IPS-20b (cell line): Measurements from ENCODE around the gene C21orf58.

ENCODE experiments used
- H3K27ac ChIP-seq: one replicate; pipeline ENCODE4 v1.5.1; 2013; ENCODE audit warnings: low read length
- H3K27me3 ChIP-seq: 2 replicates; pipeline ENCODE4 v1.6.1; 2013; ENCODE audit warnings: mild to moderate bottlenecking, low read length, inconsistent platforms; ENCODE audit not compliant: insufficient read depth
- H3K36me3 ChIP-seq: 2 replicates; pipeline ENCODE4 v1.6.1; 2013; ENCODE audit warnings: low read depth, mild to moderate bottlenecking, inconsistent platforms, low read length, moderate library complexity; ENCODE audit not compliant: insufficient read depth
- H3K4me1 ChIP-seq: 2 replicates; pipeline ENCODE4 v1.6.1; 2013; ENCODE audit warnings: mild to moderate bottlenecking, control low read depth, inconsistent platforms, low read length, moderate library complexity; ENCODE audit not compliant: insufficient read depth
- H3K4me3 ChIP-seq: 2 replicates; pipeline ENCODE4 v1.5.1; 2013; ENCODE audit warnings: mild to moderate bottlenecking, low read length, inconsistent platforms
- H3K9ac ChIP-seq: 2 replicates; pipeline ENCODE4 v1.6.1; 2013; ENCODE audit warnings: low read depth, mild to moderate bottlenecking, inconsistent platforms, low read length, moderate library complexity
- H3K9me3 ChIP-seq: 2 replicates; pipeline ENCODE4 v1.6.1; 2013; ENCODE audit warnings: mild to moderate bottlenecking, low read depth, low read length, inconsistent platforms; ENCODE audit not compliant: insufficient read depth

The C21orf58 gene

GRCh38 chr21:46361935-46362334 is 38.3 kb upstream of the C21orf58 start:
- no peak overlapping the region; the same call in 1 of the 2 replicates for H3K9ac ChIP-seq
- H3K9me3 ChIP-seq, result no peaks in the 10 kb centered on the region
- H3K4me3 ChIP-seq, result no peak overlapping the region
- H3K27me3 ChIP-seq, result no peaks in the 10 kb centered on the region
- H3K4me1 ChIP-seq, result no peaks in the 10 kb centered on the region
- H3K36me3 ChIP-seq, result peaks cover 84% of the 10 kb centered on the region
- no peak overlapping the region for H3K27ac ChIP-seq

- Histone ChIP-seq H3K4me3 (no peak overlapping the region), H3K9ac (no peak overlapping the region), H3K27ac (no peak overlapping the region), H3K4me1 (no peaks in the 10 kb centered on the region), H3K27me3 (no peaks in the 10 kb centered on the region), H3K9me3 (no peaks in the 10 kb centered on the region), H3K36me3 (peaks cover 84% of the 10 kb centered on the region)
These were observed 37.5 kb upstream of the C21orf58 start for GRCh38 chr21:46361176-46361575.

GRCh38 chr21:46357684-46358425 is 34.2 kb upstream of the C21orf58 start:
- H3K27me3 ChIP-seq, result no peaks in the 10 kb centered on the region
- no peak overlapping the region for H3K9ac ChIP-seq
- H3K4me1 ChIP-seq, result no peaks in the 10 kb centered on the region
- no peaks in the 10 kb centered on the region for H3K9me3 ChIP-seq
- H3K27ac ChIP-seq, result no peak overlapping the region
- H3K4me3 ChIP-seq, result no peak overlapping the region
- peaks cover 83% of the 10 kb centered on the region for H3K36me3 ChIP-seq

- Histone ChIP-seq H3K9ac (no peak overlapping the region), H3K9me3 (no peaks in the 10 kb centered on the region), H3K36me3 (peaks cover 84% of the 10 kb centered on the region), H3K27ac (no peak overlapping the region), H3K4me1 (no peaks in the 10 kb centered on the region), H3K27me3 (no peaks in the 10 kb centered on the region), H3K4me3 (no peak overlapping the region)
These were observed 33.6 kb upstream of the C21orf58 start for GRCh38 chr21:46357335-46357604.

- no peaks in the 10 kb centered on the region for H3K9me3 ChIP-seq
- no peaks in the 10 kb centered on the region for H3K4me1 ChIP-seq
- no peaks in the 10 kb centered on the region for H3K27me3 ChIP-seq
- H3K4me3 ChIP-seq, result no peak overlapping the region
- H3K9ac ChIP-seq, result no peak overlapping the region
- no peak overlapping the region for H3K27ac ChIP-seq
- peaks cover 84% of the 10 kb centered on the region for H3K36me3 ChIP-seq
These were observed 33.0 kb upstream of the C21orf58 start for GRCh38 chr21:46356494-46357334.

GRCh38 chr21:46356005-46356338 is 32.3 kb upstream of the C21orf58 start:
- H3K4me3 ChIP-seq, result no peak overlapping the region
- H3K9ac ChIP-seq, result no peak overlapping the region
- no peaks in the 10 kb centered on the region for H3K9me3 ChIP-seq
- H3K27me3 ChIP-seq, result no peaks in the 10 kb centered on the region
- H3K4me1 ChIP-seq, result no peaks in the 10 kb centered on the region
- no peak overlapping the region for H3K27ac ChIP-seq
- peaks cover 84% of the 10 kb centered on the region for H3K36me3 ChIP-seq

GRCh38 chr21:46355161-46356004 is 31.7 kb upstream of the C21orf58 start:
- H3K36me3 ChIP-seq, result peaks cover 85% of the 10 kb centered on the region
- no peaks in the 10 kb centered on the region for H3K9me3 ChIP-seq
- no peak overlapping the region for H3K27ac ChIP-seq

GRCh38 chr21:46354518-46354917 is 30.8 kb upstream of the C21orf58 start:
- Histone ChIP-seq H3K4me3 (no peak overlapping the region), H3K27ac (no peak overlapping the region), H3K9me3 (no peaks in the 10 kb centered on the region), H3K4me1 (no peaks in the 10 kb centered on the region), H3K9ac (no peak overlapping the region), H3K27me3 (no peaks in the 10 kb centered on the region), H3K36me3 (peaks cover 89% of the 10 kb centered on the region)

More at GRCh38 chr21:46355161-46356004, 31.7 kb upstream of the C21orf58 start:
- H3K9ac ChIP-seq, result no peak overlapping the region
- H3K4me3 ChIP-seq, result no peak overlapping the region
- H3K27me3 ChIP-seq, result no peaks in the 10 kb centered on the region
- H3K4me1 ChIP-seq, result no peaks in the 10 kb centered on the region

- no peaks in the 10 kb centered on the region for H3K27me3 ChIP-seq
- H3K9ac ChIP-seq, result no peak overlapping the region
- no peak overlapping the region for H3K27ac ChIP-seq
- H3K4me1 ChIP-seq, result no peaks in the 10 kb centered on the region
- no peaks in the 10 kb centered on the region for H3K9me3 ChIP-seq
- H3K36me3 ChIP-seq, result peaks cover 93% of the 10 kb centered on the region
- H3K4me3 ChIP-seq, result no peak overlapping the region
These were observed 30.4 kb upstream of the C21orf58 start for GRCh38 chr21:46354046-46354445.

- H3K9ac ChIP-seq, result no peak overlapping the region
- H3K4me3 ChIP-seq, result no peak overlapping the region
- H3K27ac ChIP-seq, result no peak overlapping the region
- no peaks in the 10 kb centered on the region for H3K9me3 ChIP-seq
- peaks cover 97% of the 10 kb centered on the region for H3K36me3 ChIP-seq
- no peaks in the 10 kb centered on the region for H3K4me1 ChIP-seq
- no peaks in the 10 kb centered on the region for H3K27me3 ChIP-seq
These were observed 29.2 kb upstream of the C21orf58 start for GRCh38 chr21:46352913-46353312.

GRCh38 chr21:46352164-46352515 is 28.5 kb upstream of the C21orf58 start:
- no peak overlapping the region for H3K9ac ChIP-seq
- H3K27ac ChIP-seq, result no peak overlapping the region

More at GRCh38 chr21:46352164-46352515, 28.5 kb upstream of the C21orf58 start:
- no peaks in the 10 kb centered on the region for H3K4me1 ChIP-seq
- no peaks in the 10 kb centered on the region for H3K27me3 ChIP-seq
- peaks cover 96% of the 10 kb centered on the region for H3K36me3 ChIP-seq
- H3K4me3 ChIP-seq, result no peak overlapping the region
- no peaks in the 10 kb centered on the region for H3K9me3 ChIP-seq
